Stimulated activated CD8-positive, alpha-beta memory T cell treated with anti-CD3 and anti-CD28 coated beads, Interleukin-2, amount 100 ng/mL, for 1 hour (primary cell): ENCODE data around the gene HNRNPL.
"Not testable (repeated sequence)": the region's sequence is repeated elsewhere in the genome, so short reads cannot be mapped to it uniquely, and the experiment has no call there.

Experiments used
- DNase-seq, 2 donors: peaks; one replicate each; pipeline ENCODE4 v3.0.0-alpha.2; 2020; ENCODE audit warnings: low read depth in 2 of 2

Gene HNRNPL

DNA sequence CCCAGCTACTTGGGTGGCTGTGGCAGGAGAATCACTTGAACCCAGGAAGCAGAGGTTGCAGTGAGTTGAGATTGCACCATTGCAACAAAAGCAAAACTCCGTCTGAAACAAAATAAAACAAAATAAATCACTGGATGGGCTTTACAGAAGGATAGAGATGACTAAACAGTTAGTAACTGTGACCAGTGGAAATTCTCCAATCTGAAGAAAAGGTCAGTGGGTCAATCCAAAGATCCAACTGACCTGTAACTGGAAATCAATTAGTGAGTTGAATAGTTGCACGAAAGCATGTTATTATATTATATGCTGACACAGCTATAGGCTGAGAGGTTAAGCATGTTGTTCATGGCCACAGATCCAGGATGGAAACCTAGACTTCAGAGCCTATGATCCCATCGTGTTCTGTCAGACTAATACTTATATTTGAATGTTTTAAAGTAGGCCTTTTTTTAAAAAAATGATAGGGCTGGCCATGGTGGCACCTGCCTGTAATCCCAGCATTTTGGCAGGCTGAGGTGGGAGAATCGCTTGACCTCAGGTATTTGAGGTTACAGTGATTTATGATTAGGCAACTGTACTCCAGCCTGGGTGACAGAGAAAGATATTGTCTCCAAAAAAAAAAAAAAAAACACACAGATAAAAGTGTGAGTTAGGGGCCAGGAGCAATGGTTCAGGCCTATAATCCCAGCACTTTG, 19.6 kb downstream of the HNRNPL start:
- no peak for DNase-seq

- not testable (repeated sequence) for DNase-seq
Observed at GRCh38 chr19:38829203-38829602, 20.6 kb downstream of the HNRNPL start.

- no peak for DNase-seq
Observed at GRCh38 chr19:38826856-38827551, 22.8 kb downstream of the HNRNPL start.

DNA sequence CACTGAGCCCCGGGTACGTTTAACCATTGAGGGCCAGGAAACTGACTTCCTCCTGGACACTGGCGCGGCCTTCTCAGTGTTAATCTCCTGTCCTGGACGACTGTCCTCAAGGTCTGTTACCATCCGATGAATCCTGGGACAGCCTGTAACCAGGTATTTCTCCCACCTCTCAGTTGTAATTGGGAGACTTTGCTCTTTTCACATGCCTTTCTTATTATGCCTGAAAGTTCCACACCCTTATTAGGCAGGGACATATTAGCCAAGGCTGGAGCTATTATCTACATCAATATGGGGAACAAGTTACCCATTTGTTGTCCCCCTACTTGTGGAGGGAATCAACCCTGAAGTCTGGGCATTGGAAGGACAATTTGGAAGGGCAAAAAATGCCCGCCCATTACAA, 23.9 kb downstream of the HNRNPL start:
- DNase-seq, result not testable (repeated sequence)

DNA sequence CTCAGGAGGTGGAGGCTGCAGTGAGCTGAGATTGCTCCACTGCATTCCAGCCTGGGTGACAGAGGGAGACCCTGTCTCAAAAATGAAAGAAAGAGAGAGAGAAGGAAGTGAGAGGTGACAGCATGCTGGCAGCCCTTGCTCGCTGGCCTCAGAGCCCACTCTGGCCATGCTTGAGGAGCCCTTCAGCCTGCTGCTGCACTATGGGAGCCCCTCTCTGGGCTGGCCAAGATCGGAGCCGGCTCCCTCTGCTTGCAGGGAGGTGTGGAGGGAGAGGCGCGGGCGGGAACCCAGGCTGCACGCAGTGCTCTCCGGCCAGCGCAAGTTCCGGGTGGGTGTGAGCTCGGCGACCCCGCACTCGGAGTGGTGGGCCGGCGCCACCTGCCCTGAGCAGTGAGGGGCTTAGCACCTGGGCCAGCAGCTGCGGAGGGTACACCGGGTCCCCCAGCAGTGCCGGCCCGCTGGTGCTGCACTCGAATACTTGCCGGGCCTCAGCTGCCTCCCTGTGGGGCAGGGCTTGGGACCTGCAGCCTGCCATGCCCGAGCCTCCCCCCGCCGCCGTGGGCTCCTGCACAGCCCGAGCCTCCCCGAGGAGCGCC, 28.5 kb downstream of the HNRNPL start:
- not testable (repeated sequence) for DNase-seq

DNA sequence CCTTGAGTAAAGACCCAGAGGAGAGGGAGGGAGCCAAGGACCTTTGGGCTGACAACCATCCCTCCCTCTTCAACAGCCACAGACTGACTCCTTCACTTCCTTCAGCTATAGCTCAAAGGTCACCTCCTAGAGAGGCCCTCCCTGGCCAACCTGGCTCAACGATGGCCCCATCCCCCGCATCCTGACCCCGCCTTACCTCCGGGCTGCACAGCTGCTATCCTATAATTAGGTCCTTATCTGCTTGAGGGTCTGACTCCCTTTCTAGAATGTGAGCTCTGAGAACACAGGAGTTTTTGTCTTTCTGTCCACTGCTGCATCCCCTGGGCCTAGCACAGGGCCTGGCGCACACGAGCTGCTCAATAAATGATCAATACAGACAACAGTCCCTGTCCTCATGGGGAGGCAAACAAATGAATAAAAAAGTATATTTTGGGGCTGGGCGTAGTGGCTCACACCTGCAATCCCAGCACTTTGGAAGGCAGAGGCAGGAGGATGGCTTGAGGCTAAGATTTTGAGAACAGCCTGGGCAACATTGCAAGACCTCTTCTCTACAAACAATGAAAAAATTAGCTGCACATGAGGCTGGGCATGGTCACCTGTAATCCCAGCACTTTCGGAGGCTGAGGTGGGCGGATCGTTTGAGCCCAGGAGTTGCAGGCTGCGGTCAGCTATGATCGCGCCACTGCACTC, 30.4 kb downstream of the HNRNPL start:
- no peak for DNase-seq

GRCh38 chr19:38817081-38817480, 32.7 kb downstream of the HNRNPL start:
- no peak for DNase-seq

DNA sequence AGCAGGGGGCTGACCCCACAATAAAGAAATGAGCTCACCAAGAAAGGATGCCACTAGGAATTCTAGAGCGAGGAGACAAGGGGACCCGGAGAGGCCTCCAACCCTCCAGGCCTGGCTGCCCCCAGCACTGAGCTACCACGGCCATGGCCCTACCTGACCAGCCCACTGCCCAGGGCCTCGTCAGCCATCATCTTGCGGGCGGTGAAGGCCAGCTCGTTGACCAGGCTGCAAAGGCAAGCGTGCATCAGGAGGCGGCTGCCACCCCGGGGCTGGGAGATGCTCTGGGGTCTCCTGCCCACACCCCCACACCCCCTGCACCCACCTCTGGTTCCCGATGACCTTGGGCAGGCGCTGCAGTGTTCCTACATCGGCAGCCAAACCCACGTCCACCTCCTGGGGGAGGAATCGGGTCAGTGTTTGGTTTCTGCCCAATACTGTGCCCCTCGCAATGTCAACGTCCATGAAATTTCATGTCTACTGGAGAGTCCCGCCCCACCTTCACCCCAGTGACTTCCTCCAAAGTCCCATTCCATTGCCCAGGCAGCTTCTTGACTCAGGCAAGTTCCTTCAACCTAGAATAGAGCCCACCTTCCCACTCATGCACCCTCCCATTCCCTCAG, 33.5 kb downstream of the HNRNPL start:
- DNase-seq, result no peak

GRCh38 chr19:38815059-38816001, 34.5 kb downstream of the HNRNPL start:
- DNase-seq, result no peak

DNA sequence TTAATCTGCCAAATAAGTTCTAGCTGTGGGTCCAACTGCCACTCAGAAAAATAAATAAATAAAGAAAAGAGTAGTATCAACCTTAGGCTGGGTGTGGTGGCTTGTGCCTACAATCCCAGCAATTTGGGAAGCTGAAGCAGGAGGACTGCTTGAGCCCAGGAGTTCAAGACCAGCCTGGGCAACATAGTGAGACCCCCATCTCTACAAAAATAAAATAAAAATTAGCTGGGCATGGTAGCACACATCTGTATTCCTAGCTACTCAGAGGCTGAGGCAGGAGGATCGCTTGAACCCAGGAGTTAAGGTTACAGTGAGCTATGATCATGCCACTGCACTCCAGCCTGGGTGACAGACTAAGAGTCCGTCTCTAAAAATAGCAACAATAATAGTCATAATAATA, 35.9 kb downstream of the HNRNPL start:
- not testable (repeated sequence) for DNase-seq

- DNase-seq, result no peak
Observed at GRCh38 chr19:38813323-38813722, 36.5 kb downstream of the HNRNPL start.

GRCh38 chr19:38812841-38813320, 36.9 kb downstream of the HNRNPL start, which contains the start of gene LGALS4:
Gene LGALS4, minus strand, starts transcription at chr19:38812945. Its CDS starts 59 bp downstream, at chr19:38812886.
- no peak for DNase-seq

- no peak for DNase-seq
Observed at GRCh38 chr19:38812009-38812840, 37.6 kb downstream of the HNRNPL start.

GRCh38 chr19:38809592-38810252, 40.1 kb downstream of the HNRNPL start:
- DNase-seq, result no peak

- no peak for DNase-seq
Observed at GRCh38 chr19:38808741-38809140, 41.0 kb downstream of the HNRNPL start.

DNA sequence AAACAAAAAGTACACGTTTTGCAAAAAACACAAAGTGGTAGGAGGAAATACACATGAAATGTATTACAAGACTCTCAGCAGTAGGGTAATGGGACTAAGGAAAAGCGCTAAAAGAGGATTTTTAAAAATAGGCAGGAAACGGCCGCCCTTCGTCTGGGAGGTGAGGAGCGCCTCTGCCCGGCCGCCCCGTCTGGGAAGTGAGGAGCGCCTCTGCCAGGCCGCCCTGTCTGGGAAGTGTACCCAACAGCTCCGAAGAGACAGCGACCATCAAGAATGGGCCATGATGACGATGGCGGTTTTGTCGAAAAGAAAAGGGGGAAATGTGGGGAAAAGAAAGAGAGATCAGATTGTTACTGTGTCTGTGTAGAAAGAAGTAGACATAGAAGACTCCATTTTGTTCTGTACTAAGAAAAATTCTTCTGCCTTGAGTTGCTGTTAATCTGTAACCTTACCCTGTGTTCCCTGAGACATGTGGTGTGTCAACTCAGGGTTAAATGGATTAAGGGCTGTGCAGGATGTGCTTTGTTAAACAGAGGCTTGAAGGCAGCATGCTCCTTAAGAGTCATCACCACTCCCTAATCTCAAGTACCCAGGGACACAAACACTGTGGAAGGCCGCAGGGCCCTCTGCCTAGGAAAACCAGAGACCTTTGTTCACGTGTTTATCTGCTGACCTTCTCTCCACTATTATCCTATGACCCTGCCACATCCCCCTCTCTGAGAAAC, 42.2 kb downstream of the HNRNPL start:
- not testable (repeated sequence) for DNase-seq

DNA sequence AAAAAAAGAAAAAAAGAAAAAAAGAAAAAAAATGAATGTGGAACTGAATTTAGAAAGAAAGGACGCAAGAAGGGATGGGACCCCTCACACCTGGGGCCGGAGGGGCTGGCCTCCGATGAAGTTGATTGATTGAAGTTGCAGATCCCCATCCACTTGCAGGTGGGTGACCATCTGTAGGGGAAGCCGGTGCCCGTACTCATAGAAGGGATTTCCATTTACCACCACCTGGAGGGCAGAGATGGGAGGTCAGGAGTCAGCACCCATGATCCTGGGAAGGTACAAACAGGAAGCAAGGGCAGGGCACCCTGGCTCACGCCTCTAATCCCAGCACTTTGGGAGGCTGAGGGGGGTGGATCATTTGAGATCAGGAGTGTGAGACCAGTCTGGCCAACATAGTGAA, 43.4 kb downstream of the HNRNPL start:
- DNase-seq, result no peak

- DNase-seq, result no peak
Observed at GRCh38 chr19:38805180-38805579, 44.6 kb downstream of the HNRNPL start.
